GM19463 (cell line): ENCODE results near the gene TARS2.

ENCODE experiments used
- ATAC-seq: cut with Tn5 transposase; IDR thresholded peaks from one replicate; pipeline ENCODE4 v1.9.1; 2021; ENCODE audit warnings: mild to moderate bottlenecking, moderate library complexity; ENCODE audit not compliant: unreplicated experiment

TARS2 gene

GRCh38 chr1:150536836-150537731 lies 49.9 kb downstream of the TARS2 start:
- no peak for ATAC-seq

- ATAC-seq: no peak
Measured at GRCh38 chr1:150537732-150538684, 50.8 kb downstream of the TARS2 start.

GRCh38 chr1:150543500-150544143 lies 56.4 kb downstream of the TARS2 start:
- ATAC-seq: no peak

- ATAC-seq: no peak
Measured at GRCh38 chr1:150544204-150544603, 57.0 kb downstream of the TARS2 start.

GRCh38 chr1:150545486-150546032 lies 58.3 kb downstream of the TARS2 start:
- no peak for ATAC-seq

GRCh38 chr1:150546294-150546937 lies 59.2 kb downstream of the TARS2 start:
- ATAC-seq: no peak

- ATAC-seq: no peak
Measured at GRCh38 chr1:150548324-150548631, 61.1 kb downstream of the TARS2 start.

GRCh38 chr1:150548632-150549495 lies 61.6 kb downstream of the TARS2 start, which contains the start of gene ADAMTSL4:
Gene ADAMTSL4, plus strand, starts transcription at chr1:150549408. Its CDS starts 2,881 bp downstream, at chr1:150552289.
- peak; percentile 64 for ATAC-seq

GRCh38 chr1:150549496-150550221 lies 62.4 kb downstream of the TARS2 start:
- no peak for ATAC-seq

GRCh38 chr1:150550222-150551050 lies 63.2 kb downstream of the TARS2 start:
- ATAC-seq: no peak

GRCh38 chr1:150551051-150551783 lies 64.0 kb downstream of the TARS2 start:
- no peak for ATAC-seq

GRCh38 chr1:150551784-150552127 lies 64.5 kb downstream of the TARS2 start:
- no peak for ATAC-seq

GRCh38 chr1:150552128-150552910 lies 65.1 kb downstream of the TARS2 start:
- ATAC-seq: no peak

- ATAC-seq: no peak
Measured at GRCh38 chr1:150552911-150553289, 65.7 kb downstream of the TARS2 start.

GRCh38 chr1:150553392-150554085 lies 66.3 kb downstream of the TARS2 start:
- ATAC-seq: no peak

GRCh38 chr1:150554086-150554452 lies 66.8 kb downstream of the TARS2 start:
- no peak for ATAC-seq
